Kidney (tissue), 14 donors: Measurements from ENCODE around the gene RPS10. TPM values are rescaled to one million over a fixed set of nuclear protein-coding genes. Genes with fewer than 3 reads are reported as not detected.

ENCODE experiments used
- DNase-seq, 5 donors: peaks; one replicate each; pipeline ENCODE4 v3.0.0-alpha.2; 2013 to 2020
- FAIRE-seq: peaks from 2 replicates; lab custom pipeline; 2012; peaks lifted over from hg19 to GRCh38; lab: Jason Lieb, UNC
- H3K27ac ChIP-seq, 2 donors: one replicate each; pipeline ENCODE4 v1.7.0; 2013; ENCODE audit warnings: low read depth in 2 of 2, low read length in 2 of 2, inconsistent platforms in 1 of 2
- H3K27me3 ChIP-seq: one replicate; pipeline ENCODE4 v1.7.1; 2013; ENCODE audit warnings: low read length, inconsistent platforms; ENCODE audit not compliant: control insufficient read depth, insufficient read depth
- H3K36me3 ChIP-seq, 3 donors: one replicate each; pipeline versions ENCODE4 v1.7.0 to v1.7.1; 2013; ENCODE audit warnings: low read length in 3 of 3, control low read depth in 1 of 3, inconsistent platforms in 1 of 3; ENCODE audit not compliant: insufficient read depth in 3 of 3, control insufficient read depth in 2 of 3
- H3K4me1 ChIP-seq, 3 donors: one replicate each; pipeline versions ENCODE4 v1.7.0 to v1.7.1; 2013; ENCODE audit warnings: low read length in 3 of 3, inconsistent platforms in 1 of 3, low read depth in 1 of 3; ENCODE audit not compliant: control insufficient read depth in 2 of 3, insufficient read depth in 2 of 3
- H3K4me3 ChIP-seq, 3 donors: one replicate each; pipeline versions ENCODE4 v1.7.0 to v1.8.1; 2013; ENCODE audit warnings: low read length in 3 of 3, control low read depth in 1 of 3, inconsistent platforms in 1 of 3
- H3K9ac ChIP-seq, 3 donors: one replicate each; pipeline versions ENCODE4 v1.7.0 to v1.7.1; 2013; ENCODE audit warnings: low read length in 3 of 3, control low read depth in 1 of 3, inconsistent platforms in 1 of 3
- H3K9me3 ChIP-seq, 3 donors: one replicate each; pipeline versions ENCODE4 v1.7.0 to v1.7.1; 2013; ENCODE audit warnings: low read length in 3 of 3, control low read depth in 1 of 3, inconsistent platforms in 1 of 3; ENCODE audit not compliant: control insufficient read depth in 2 of 3, insufficient read depth in 1 of 3
- intact Hi-C: fragments of 100-400 bp; cut with DNase I; formaldehyde crosslinking; loops from one replicate; pipeline ENCODE4 v1.11.1; 2022
- polyA plus RNA-seq: library from polyadenylated mRNA; stranded (reverse); fragments of 350-450 nt; fragmentation: Illumina TruSeq; extraction: RNeasy Lipid Tissue Mini Kit (QIAGEN cat#74804); gene quantifications from one replicate; pipeline ENCODE4 v1.2.3, GENCODE V29; 2014; ENCODE audit warnings: low read depth, low replicate concordance; ENCODE audit not compliant: insufficient read depth
- total RNA-seq: library from RNA; stranded (reverse); fragmentation: NEBNext Ultra II Directional; extraction: Animal tissue kit (Norgen Biotek cat#: 25700); gene quantifications from one replicate; pipeline ENCODE4 v1.2.1, GENCODE V29; 2021
- TF ChIP-seq, protein P1 (sequence below): IDR thresholded peaks from 3 replicates; pipeline ENCODE4 v1.5.1; 2012; ENCODE audit warnings: mild to moderate bottlenecking, moderate library complexity, borderline replicate concordance; ENCODE audit not compliant: insufficient read depth; ENCODE audit errors: extremely low read depth
- donor health status: control.
- donor health status: control.
- donor health status: control.
- donor health status: control.
- donor health status: control.
- donor health status: DM: yes; HTN: yes; CAD: no.
- donor health status: Normal renal cell carcinoma (clear cell type).

RPS10 gene
- total and polyA plus RNA-seq, 2 donors from 2014 or later, result 1,138 to 2,105 TPM

DNA sequence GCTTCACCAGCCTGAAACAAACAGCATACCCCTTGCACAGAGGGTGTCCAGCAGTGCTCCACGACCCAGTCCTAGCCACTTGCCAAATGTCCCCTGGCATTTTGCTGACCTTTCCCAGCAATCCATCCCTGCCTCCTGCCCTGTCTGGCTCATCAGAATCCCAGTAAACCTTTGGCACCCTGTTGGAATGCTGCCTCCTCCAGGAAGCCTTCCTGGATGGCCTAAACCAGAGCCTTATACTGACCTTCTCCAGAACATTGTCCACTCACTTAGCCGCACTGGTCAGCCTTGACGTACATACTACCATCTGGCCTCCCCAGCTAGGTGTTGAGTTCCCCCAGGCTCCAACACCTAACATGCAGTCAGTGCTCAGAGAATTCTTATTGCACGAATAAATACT is 38.0 kb upstream of the RPS10 start:
- Histone ChIP-seq H3K4me1 (peaks cover 0 to 4% (median 0%) of the 10 kb centered on the region in 3 donors), H3K9me3 (no peaks in the 10 kb centered on the region), H3K27ac (no peak overlapping the region), H3K27me3 (no peaks in the 10 kb centered on the region), H3K36me3 (no peaks in the 10 kb centered on the region), H3K4me3 (no peak overlapping the region), H3K9ac (no peak overlapping the region)
- no peak for FAIRE-seq
- TF ChIP-seq, protein P1, sequence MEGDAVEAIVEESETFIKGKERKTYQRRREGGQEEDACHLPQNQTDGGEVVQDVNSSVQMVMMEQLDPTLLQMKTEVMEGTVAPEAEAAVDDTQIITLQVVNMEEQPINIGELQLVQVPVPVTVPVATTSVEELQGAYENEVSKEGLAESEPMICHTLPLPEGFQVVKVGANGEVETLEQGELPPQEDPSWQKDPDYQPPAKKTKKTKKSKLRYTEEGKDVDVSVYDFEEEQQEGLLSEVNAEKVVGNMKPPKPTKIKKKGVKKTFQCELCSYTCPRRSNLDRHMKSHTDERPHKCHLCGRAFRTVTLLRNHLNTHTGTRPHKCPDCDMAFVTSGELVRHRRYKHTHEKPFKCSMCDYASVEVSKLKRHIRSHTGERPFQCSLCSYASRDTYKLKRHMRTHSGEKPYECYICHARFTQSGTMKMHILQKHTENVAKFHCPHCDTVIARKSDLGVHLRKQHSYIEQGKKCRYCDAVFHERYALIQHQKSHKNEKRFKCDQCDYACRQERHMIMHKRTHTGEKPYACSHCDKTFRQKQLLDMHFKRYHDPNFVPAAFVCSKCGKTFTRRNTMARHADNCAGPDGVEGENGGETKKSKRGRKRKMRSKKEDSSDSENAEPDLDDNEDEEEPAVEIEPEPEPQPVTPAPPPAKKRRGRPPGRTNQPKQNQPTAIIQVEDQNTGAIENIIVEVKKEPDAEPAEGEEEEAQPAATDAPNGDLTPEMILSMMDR, result no peak
- DNase-seq, result no peak
- intact Hi-C loops, result no loop called here

DNA sequence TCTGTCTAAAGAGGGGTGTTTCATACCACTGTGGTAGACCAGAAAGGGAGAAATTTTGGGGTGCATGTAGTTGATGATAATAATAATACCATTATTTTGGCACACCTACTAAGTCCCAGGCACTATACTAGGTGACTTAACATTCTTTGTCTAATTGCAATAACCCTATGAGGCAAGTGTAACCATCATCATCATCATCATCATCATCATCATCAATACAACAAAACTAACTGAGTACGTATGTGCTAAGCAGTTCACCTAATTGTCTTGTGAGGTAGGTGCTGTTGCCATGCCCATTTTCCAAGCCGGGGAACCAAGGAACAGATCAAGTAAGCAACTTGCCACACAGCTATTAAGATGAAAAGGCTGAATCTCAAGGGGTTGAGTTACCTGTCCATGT is 37.4 kb upstream of the RPS10 start:
- DNase-seq, result no peak
- Histone ChIP-seq H3K27me3 (no peaks in the 10 kb centered on the region), H3K9ac (no peak overlapping the region), H3K27ac (no peak overlapping the region), H3K36me3 (no peaks in the 10 kb centered on the region), H3K9me3 (no peaks in the 10 kb centered on the region), H3K4me3 (no peak overlapping the region), H3K4me1 (peaks cover 0 to 4% (median 0%) of the 10 kb centered on the region in 3 donors)
- intact Hi-C loops, result no loop called here
- TF ChIP-seq, protein P1, result no peak
- no peak for FAIRE-seq

DNA sequence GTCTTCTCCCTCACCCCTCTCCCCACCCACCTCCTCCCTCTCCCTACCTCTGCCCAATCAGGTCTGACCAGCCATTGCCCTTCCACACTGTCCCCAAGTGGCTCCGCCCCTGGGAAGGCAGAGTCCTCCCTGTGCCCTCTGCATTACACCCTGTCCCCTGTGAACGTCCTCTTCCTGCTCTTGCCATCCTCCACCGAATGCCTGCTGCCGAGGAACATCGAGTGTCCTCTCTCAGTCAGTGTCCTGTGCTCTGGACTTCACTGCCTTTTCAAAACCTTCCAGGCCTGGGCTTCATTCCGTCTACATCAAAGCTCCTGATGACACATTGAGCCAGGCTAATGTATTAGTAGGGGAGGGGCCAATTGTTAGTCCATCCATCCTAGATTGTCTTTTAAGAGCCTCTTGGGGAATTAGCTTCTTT is 36.7 kb upstream of the RPS10 start:
- Histone ChIP-seq H3K9ac (no peak overlapping the region), H3K36me3 (no peaks in the 10 kb centered on the region), H3K9me3 (no peaks in the 10 kb centered on the region), H3K27ac (no peak overlapping the region), H3K27me3 (no peaks in the 10 kb centered on the region), H3K4me3 (no peak overlapping the region), H3K4me1 (peaks cover 0 to 4% (median 0%) of the 10 kb centered on the region in 3 donors)
- FAIRE-seq (no peak), DNase-seq (peak in 4 of 5 donors; percentile 57 to 71 (median 67))
- TF ChIP-seq, protein P1, result no peak
- intact Hi-C loops, result no loop called here

DNA sequence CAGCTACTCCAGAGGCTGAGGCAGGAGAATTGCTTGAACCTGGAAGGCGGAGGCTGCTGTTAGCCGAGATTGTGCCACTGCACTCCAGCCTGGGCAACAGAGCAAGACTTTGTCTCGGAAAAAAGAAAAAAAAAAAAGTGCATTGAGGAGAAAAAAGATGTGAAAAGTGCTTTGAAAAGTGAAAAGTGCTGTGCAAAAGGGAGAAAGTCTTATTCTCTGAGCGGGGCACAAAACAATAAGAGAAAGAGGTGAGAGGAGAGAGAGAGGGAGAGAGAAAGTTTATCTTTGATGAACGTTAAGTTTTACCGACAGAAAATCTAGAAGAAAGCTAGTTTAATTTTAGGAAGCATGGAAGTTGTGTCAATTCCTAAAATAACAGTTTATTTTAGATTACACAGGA is 36.1 kb upstream of the RPS10 start:
- no peak overlapping the region for H3K27ac ChIP-seq
- H3K4me1 ChIP-seq, result peaks cover 0 to 4% (median 0%) of the 10 kb centered on the region in 3 donors
- TF ChIP-seq, protein P1, result no peak
- intact Hi-C loops, result no loop called here
- H3K9me3 ChIP-seq, result no peaks in the 10 kb centered on the region
- H3K4me3 ChIP-seq, result no peak overlapping the region
- FAIRE-seq (no peak), DNase-seq (no peak)
- H3K9ac ChIP-seq, result no peak overlapping the region
- H3K27me3 ChIP-seq, result no peaks in the 10 kb centered on the region
- no peaks in the 10 kb centered on the region for H3K36me3 ChIP-seq
